NOMO-1 treated with DMSO at 0.1 percent for 48 hours (cell line): Measurements from ENCODE around the gene GBGT1.
A peak's percentile ranks its signal among the peaks of the same experiment; 100 is the strongest.

Experiments
- DNase-seq: peaks from one replicate; lab custom pipeline; 2025; ENCODE audit not compliant: unreplicated experiment; lab: John Stamatoyannopoulos, UW

The GBGT1 gene

GRCh38 chr9:133128152-133128551, 35.6 kb downstream of the GBGT1 start:
- no peak for DNase-seq

- no peak for DNase-seq
Observed at GRCh38 chr9:133127340-133127981, 36.3 kb downstream of the GBGT1 start.

GRCh38 chr9:133126697-133127339, 36.9 kb downstream of the GBGT1 start:
- DNase-seq = no peak

GRCh38 chr9:133125941-133126696, 37.6 kb downstream of the GBGT1 start:
- peak; percentile 59 for DNase-seq

- DNase-seq = no peak
Observed at GRCh38 chr9:133124907-133125275, 38.8 kb downstream of the GBGT1 start.

GRCh38 chr9:133124123-133124906, 39.4 kb downstream of the GBGT1 start:
- DNase-seq = peak; percentile 4

GRCh38 chr9:133122935-133123611, 40.6 kb downstream of the GBGT1 start:
- DNase-seq = peak; percentile 8

- no peak for DNase-seq
Observed at GRCh38 chr9:133122605-133122934, 41.1 kb downstream of the GBGT1 start.

- DNase-seq = peak; percentile 80
Observed at GRCh38 chr9:133121915-133122550, 41.7 kb downstream of the GBGT1 start.

- peak; percentile 96 for DNase-seq
Observed at GRCh38 chr9:133121198-133121914, 42.4 kb downstream of the GBGT1 start, which contains the start of gene RALGDS. Gene RALGDS (minus strand): TSS chr9:133121240. CDS start chr9:133121154, 86 bp downstream.

- DNase-seq = no peak
Observed at GRCh38 chr9:133120501-133121197, 43.1 kb downstream of the GBGT1 start.

- DNase-seq = no peak
Observed at GRCh38 chr9:133119846-133120500, 43.7 kb downstream of the GBGT1 start.

GRCh38 chr9:133119103-133119845, 44.4 kb downstream of the GBGT1 start:
- no peak for DNase-seq

GRCh38 chr9:133118568-133118967, 45.1 kb downstream of the GBGT1 start:
- no peak for DNase-seq

GRCh38 chr9:133118179-133118520, 45.6 kb downstream of the GBGT1 start:
- DNase-seq = no peak

- DNase-seq = no peak
Observed at GRCh38 chr9:133117271-133118178, 46.2 kb downstream of the GBGT1 start.
